Right forelimb (tissue), 1 donor: Measurements from ENCODE around the gene CDK6.

Experiments used
- DNase-seq: peaks from one replicate; pipeline ENCODE4 v3.0.0-alpha.2; 2018

The CDK6 gene

GRCh38 chr7:92731335-92732063, 104.9 kb downstream of the CDK6 start:
- no peak for DNase-seq

GRCh38 chr7:92730808-92731207, 105.6 kb downstream of the CDK6 start:
- no peak for DNase-seq

DNA sequence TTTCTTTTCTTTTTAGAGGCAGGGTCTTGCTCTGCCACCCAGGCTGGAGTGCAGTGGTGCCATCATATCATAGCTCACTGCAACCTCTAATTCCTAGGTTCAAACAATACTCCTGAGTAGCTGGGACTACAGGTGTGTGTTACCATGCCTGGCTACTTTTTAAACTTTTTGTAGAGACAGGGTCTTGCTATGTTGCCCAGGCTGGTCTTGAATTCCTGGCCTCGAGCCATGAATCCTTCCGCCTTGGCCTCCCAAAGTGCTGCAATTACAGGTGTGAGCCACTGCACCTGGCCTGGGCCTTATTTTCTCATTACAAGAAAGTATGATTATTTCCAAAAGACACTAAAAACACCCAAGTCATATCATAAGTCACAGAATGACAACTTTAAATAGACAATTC, 106.6 kb downstream of the CDK6 start:
- DNase-seq: no peak

DNA sequence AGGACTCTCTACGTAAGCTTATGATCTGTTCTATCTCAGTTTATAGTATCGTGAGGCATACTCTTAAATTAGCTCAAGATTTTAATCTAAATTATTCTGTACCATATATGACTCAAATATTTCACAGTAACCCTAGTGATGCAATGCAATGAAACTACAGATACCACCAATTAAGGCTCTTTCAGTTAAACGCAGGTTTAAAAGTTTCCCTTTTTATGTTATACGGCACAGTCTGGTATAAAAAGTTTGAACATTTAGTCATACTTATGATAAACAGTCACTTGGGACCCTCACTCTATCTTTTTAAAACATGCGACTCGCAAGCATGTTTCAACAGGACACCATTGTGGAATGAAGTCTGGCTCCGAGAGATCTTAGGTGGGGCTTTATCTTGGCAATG, 107.2 kb downstream of the CDK6 start:
- DNase-seq: no peak

DNA sequence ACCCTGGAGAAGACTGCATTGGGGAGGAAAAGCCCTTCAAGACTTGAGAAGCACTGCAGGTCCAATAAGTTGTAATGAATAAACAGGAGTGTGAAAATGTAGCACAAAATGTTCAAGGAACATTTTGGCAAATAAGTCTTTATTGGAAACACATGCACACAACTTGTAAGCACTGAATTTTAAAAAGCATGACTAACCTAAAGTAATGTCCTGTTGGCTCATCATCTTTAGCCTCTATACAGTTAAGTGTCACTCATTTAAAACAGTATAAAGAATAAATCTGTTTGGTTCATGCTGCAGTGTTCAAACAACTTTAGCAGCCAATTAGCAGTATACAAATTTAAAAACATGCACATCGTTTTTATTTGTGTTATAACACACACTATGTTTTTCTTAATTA, 108.6 kb downstream of the CDK6 start:
- no peak for DNase-seq

DNA sequence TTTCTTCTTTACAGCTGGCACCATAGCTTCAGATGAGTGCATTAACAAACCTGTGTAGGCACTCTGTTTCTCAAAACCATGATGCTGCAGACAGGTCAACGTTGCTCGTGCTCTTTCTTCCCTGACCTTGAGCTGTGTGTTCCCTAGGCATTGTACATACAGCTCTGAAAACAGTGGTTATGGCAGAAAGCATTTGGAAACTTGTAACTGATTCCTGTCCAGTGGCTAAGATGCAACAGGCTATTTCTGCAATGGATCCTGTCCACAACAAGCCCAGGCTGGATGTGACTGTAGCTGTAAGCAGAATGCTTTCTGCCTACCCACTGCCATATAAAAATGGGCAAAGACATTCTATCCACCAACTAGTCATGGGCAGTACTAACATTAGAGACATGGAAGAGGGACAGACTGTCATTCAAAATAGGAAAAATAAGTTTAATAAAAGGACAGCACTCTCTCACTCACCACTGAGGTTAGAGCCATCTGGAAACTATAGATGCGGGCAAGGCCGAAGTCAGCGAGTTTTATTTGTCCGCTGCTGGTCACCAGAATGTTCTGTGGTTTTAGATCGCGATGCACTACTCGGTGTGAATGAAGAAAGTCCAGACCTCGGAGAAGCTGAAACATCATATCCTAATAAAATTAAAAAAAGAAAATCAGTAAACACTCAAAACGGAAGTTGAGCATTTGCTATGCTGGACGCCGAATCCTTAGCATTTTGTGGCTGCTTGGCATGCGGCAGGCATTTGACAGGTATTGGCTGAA, 111.0 kb downstream of the CDK6 start:
- no peak for DNase-seq

DNA sequence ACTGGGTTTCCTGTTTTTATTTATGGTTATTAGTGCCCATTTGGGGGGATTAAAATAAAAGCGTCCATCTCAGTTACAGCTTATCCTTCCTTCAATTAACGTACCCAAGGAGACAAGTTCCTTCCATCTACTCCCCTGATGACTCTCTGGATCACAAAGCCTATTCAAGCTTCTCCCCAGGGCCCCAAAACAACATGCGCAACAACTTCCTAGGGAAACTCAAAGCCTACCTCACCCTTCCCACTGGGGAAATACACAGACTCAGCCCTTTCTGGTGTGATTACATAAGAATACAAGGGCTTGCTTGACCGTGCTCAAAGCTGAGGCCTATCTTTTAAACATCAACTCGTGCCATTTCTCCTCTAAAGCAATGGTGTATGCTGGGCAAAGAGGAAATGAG, 112.4 kb downstream of the CDK6 start:
- DNase-seq: no peak

DNA sequence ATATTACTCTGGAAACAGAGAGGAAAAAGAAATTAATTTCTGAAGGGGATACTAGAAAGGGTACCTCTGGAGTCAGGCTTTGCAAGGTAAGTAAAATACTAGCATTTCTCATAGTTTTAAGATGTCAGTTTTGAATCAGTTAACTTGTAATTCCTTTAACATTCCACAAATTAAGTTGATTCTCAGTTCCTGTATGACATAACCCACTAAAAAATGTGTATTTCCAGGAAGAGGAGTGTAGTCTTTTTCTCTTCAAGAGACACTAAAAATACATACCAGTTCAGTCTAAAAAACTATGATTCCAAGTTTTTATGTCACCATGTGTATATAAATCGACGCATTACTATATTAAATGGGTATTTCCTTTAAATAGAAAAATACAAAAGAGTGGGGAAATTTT, 113.2 kb downstream of the CDK6 start:
- DNase-seq: no peak

GRCh38 chr7:92722541-92722940, 113.8 kb downstream of the CDK6 start:
- no peak for DNase-seq

DNA sequence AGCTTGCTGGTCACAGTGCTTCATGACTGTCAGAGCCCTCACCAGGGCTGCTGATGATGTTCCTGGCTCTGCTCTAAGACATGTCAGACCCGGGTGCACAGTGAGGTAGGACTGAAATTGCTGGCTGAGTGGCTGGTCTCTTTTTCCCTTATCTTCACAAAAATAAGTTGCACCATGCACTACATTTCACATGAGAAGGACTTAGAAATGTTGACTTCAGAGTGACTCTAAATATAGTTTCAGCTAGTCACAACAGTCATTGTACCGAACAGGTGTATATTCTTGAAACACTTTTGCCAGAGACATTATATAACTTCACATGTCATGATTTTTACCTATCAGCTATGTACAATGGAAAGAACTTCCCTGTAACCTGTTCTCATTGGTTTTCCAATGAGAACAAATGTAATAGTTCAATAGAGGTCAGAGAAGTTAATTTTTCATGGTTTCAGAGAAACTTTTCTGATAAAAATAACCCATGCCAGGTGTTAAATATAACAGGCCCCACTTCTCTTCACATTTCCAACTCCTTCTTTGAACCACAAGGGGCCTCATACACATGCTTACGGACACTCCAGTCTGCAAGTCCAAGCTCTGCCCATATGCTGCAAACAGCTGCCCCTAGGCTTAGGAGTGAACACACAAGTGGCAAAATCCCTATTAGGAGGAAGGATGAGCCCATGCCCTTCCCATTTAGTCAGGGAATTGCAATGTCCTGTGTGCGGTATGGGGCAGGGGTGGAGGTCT, 115.6 kb downstream of the CDK6 start:
- DNase-seq: no peak

GRCh38 chr7:92717993-92718716, 118.2 kb downstream of the CDK6 start:
- DNase-seq: peak; percentile 56

GRCh38 chr7:92717623-92717992, 118.8 kb downstream of the CDK6 start:
- DNase-seq: no peak

DNA sequence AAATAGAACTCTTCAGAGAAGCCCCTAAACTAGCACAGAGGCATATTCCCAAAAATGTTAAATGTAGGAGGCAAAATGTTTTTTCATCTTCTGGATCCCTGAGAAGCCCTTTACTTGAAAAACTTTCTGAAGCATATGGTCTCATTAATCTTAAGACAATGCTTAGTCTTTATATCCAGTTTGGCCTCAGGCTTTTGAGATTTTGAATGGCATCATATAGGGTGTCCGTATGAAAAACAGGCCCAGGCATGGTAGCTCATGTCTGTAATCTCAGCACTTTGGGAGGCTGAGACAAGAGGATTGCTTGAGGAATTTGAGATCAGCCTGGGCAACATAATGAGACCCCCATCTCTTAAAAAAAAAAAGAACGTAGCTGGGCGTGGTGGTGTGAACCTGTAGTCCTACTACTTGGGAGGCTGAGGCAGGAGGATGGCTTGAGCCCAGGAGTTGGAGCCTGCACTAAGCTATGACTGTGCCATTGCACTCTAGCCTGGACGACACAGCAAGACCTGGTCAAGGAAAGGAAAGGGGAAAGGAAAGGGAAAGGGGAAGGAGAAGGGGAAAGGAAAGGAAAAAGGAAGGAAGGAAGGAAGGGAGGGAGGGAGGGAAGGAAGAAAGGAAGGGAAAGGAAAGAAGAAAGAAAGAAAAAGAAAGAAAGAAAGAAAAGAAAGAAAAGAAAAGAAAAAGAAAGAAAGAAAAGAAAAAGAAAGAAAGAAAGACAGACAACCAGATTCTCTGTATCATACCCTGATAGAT, 119.4 kb downstream of the CDK6 start:
- no peak for DNase-seq

GRCh38 chr7:92715963-92716362, 120.4 kb downstream of the CDK6 start:
- no peak for DNase-seq

DNA sequence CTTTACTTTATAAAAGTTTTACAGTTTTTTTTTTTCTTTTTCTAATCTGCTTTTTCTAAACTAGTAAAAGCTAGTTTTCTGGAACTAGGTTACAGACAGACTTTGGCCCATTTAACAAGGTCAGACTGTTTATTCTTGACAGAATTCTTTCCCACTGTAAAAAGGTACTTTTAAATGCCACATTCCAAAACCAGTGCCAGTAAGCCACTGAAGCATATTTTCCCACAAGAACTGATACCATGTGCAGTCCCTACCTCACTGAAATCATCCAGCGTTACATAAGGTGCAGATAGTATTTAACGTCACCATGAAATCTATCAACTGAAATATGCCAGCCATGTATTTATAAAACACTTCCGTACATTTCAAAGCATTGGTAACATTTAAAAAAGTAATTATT, 121.6 kb downstream of the CDK6 start:
- no peak for DNase-seq

GRCh38 chr7:92714280-92714679, 122.1 kb downstream of the CDK6 start:
- no peak for DNase-seq

DNA sequence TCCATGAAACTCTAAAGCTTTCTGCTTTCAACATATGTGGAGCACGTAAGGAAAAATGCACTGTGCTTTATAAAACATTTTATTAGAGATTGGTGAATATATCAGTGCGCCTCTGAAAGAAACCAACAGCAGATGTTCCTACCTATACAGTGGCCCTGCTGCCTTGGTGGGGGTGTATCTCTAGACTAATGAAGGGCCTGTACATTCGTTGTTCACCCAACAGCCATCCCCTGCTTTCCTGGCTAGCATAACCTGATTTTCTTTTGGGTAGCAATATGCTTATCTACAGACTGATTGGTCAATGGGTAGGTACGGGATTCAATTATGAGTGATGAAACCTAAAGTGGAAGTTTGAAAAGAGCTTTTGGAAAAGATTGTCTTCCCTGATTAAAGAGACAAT, 126.5 kb downstream of the CDK6 start:
- DNase-seq: no peak

DNA sequence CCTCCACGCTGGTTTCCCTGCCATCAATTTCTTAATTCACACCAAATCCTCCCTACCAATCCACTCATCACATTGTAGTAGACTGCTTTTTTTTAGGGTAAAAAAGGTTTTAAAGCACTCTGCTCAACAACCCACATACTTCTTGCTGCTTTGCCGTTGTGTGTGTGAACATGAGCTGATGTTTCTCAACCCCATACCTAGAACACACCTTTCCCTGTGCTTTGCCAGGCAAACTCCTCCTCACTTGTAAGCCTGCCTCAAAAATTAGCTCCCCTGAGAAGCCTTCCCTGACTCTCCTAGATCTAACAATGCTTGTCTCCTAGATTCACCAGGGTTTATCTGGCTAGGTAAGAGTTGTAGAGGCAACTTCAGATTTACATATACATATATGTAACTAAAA, 127.2 kb downstream of the CDK6 start:
- DNase-seq: no peak

GRCh38 chr7:92708111-92709042, 128.0 kb downstream of the CDK6 start:
- DNase-seq: no peak

DNA sequence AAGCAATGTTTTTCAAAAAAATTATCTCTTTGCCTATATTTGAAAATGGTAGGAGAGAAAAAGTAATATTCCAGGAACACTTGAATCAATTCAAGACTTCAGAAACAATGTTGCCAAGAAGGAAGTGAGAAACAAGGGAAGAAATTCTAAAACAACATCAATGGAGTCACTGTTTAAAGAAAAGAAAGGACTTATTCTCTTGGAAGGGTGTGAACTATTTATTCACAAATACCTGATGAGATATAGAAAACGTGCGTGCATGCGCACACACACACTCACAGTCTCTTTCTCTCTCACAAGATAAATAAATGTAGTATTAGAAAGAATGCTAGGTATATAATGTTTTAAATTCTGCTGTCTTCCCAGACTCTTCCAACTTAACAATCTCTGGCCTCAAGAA, 128.9 kb downstream of the CDK6 start:
- no peak for DNase-seq

- DNase-seq: no peak
Measured at GRCh38 chr7:92706563-92706962, 129.8 kb downstream of the CDK6 start.
